HG03108 (cell line): ENCODE measurements around the gene PLPPR1.

Experiments used
- ATAC-seq: cut with Tn5 transposase; IDR thresholded peaks from one replicate; pipeline ENCODE4 v1.9.1; 2021; ENCODE audit warnings: moderate library complexity; ENCODE audit not compliant: unreplicated experiment

PLPPR1 gene

DNA sequence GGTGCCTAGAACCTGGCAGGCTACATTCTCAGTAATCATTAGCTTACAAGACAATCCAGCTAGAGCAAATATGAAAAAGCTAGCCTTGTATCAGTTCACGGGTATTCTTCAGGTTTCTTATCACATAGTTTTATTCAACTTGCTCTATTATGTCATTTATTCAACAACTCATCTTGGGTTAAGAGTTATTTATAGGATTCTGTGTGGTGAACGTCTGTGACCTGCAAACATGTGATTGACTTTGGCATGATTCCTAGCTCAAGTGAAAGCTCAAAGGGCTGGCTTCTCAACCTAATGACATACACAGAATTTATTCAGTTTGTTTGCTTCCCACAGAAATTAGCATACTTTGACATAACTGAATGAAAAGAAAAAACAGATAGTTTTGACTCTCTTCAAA lies 173.1 kb downstream of the PLPPR1 start:
- ATAC-seq = no peak

- no peak for ATAC-seq
Observed at GRCh38 chr9:101209670-101210069, 181.1 kb downstream of the PLPPR1 start.

GRCh38 chr9:101212661-101213060 lies 184.1 kb downstream of the PLPPR1 start:
- ATAC-seq = no peak

DNA sequence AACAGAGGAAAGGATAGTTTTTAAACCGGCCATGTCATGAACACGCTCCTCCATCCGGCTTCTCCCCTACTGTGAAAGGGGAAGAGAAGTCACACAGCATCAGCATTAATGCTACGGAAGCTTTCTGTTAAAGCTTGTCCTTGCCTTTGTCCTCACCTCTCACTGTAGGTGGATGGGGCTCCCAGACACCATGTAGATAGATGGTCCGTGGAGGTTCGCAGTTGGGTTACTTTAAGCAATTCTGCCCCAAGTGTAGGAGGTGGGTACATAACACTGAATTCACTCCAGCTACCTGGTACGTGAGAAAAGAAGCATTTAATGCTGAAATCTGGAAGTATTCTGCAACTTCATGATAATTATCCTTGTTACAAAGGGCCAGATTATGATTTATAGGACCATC lies 190.5 kb downstream of the PLPPR1 start:
- ATAC-seq = no peak

DNA sequence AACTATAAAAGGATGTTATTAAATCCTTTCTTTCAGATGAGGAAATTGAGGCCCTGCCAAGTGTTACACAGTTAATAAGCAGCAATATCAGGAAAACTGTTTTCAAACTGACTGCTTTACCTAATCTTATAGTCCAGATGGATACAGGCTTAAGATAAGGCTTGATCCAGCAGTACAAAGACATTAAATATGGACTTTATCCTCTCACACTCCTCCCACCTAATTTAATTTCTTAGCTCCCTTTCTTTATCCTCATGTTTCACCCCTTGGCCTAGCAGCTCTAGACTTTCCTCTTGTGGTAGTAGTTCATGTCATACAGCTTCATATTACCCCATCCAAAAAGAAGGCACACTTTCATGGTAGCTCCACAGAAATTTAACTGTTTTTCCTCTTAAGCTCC lies 191.8 kb downstream of the PLPPR1 start:
- ATAC-seq = no peak

- no peak for ATAC-seq
Observed at GRCh38 chr9:101225271-101225670, 196.7 kb downstream of the PLPPR1 start.

GRCh38 chr9:101226161-101226560 lies 197.6 kb downstream of the PLPPR1 start:
- no peak for ATAC-seq

GRCh38 chr9:101226803-101227202 lies 198.3 kb downstream of the PLPPR1 start:
- ATAC-seq = no peak

DNA sequence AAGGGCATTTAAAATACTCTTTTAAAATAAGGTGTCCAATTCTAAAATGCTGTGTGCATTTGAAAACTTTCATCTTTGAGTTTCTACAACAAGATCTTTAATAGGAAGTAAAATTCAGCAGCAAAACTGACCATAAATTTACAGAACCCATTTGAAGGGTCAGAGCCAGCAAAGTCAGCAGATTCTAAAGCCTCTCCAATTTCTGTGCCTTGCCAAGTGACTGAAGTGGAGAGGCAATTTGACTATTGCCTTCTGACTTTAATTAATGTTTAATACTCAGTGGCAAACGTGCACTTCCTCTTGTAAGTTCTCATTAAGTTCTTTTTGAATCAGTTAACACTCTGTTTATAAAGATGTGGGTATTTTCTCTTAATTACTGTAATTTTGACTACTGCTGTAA lies 201.1 kb downstream of the PLPPR1 start:
- no peak for ATAC-seq

- no peak for ATAC-seq
Observed at GRCh38 chr9:101232405-101232977, 204.0 kb downstream of the PLPPR1 start.

GRCh38 chr9:101235105-101235866 lies 206.8 kb downstream of the PLPPR1 start:
- no peak for ATAC-seq

GRCh38 chr9:101242651-101243050 lies 214.1 kb downstream of the PLPPR1 start:
- no peak for ATAC-seq

DNA sequence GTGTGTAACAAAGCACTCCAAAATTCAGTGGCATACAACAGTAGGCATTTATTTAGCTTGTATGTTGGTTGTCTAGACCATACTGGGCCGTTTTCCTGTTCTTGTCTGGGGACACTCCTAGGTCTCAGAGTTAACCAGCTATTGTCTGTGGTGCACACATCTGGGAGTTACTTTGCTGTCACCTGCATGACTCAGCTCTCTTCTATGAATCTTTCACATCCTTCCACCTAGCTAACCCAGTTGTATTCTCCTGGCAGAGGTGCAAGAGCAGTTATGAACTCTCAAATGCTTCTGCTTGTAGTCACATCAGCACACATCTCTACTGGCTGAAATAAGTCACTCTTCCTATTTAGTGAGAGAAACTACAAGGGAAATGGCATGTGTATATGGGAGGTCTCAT lies 218.2 kb downstream of the PLPPR1 start:
- ATAC-seq = no peak

DNA sequence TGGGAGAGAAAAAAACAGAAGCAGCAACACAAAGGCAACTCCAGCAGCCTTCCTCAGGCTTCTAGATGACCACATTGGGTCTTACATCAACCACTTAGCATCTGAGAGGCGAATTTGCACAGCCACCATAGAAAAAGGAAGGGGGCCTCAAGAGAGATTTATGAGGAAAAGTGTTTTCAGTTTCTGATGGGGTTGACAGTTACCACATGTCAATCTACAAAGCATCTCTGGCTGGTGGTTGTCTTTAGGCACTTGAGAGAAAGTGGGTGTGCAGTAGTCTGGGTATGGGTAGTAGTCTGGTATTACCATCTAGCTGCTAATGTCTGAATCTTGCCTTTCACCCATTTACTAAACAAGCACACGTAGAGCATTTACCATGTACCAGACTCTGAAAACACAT lies 218.8 kb downstream of the PLPPR1 start:
- no peak for ATAC-seq

GRCh38 chr9:101254733-101255433 lies 226.4 kb downstream of the PLPPR1 start:
- no peak for ATAC-seq

- ATAC-seq = no peak
Observed at GRCh38 chr9:101264727-101265126, 236.2 kb downstream of the PLPPR1 start.

DNA sequence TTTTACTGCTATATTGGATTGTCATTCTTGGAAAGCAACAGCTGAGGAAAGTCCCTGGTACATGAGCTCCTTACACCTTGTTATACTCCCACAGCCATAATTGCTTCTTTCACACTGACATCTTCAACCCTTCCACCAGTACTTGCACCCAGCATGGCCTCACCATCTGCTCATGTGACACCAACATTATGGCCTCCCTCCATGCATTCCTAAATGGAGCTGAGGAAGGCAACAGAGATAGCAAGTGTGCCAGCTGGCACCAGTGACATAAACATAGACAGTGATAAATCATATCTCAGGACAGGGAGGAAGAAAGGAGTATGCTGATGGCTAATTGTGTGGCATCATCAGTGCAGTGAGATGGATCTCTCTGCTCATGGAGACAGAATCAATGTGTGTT lies 236.7 kb downstream of the PLPPR1 start:
- ATAC-seq = no peak

- ATAC-seq = no peak
Observed at GRCh38 chr9:101268426-101268825, 239.9 kb downstream of the PLPPR1 start.

GRCh38 chr9:101269591-101270283 lies 241.2 kb downstream of the PLPPR1 start:
- ATAC-seq = no peak

DNA sequence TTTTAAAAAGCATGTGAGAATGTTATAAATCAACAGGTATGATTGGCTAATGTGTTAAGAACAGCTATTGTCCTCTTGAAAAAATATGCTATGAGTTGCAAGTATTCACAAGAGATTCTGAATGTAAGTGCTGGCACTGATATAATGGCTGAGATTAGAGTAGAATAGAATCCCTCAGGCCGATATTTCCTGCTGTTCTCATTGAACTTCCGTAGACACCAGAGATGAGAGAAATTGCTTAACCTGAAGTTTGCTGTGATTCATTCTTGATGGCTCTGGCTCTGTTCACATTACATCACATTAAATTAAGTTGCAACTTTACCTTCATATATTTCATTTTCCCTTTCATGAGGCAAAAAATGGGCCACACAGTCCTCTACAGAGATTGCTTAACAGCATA lies 241.8 kb downstream of the PLPPR1 start:
- no peak for ATAC-seq

- ATAC-seq = no peak
Observed at GRCh38 chr9:101271102-101271501, 242.6 kb downstream of the PLPPR1 start.
